Thyroid gland (tissue), 4 donors: ENCODE measurements around the gene MYL12B.

ENCODE experiments used
- CTCF ChIP-seq, 6 experiments: fragments of 200-600 bp in 3 of 6; fragments of 450-650 bp in 3 of 6; sonication (generic) in 3 of 6; IDR thresholded peaks; one replicate each; pipeline ENCODE4 v1.5.1; 2016 to 2019; ENCODE audit warnings: antibody characterized with exemption in 6 of 6, mild to moderate bottlenecking in 2 of 6, inconsistent platforms in 1 of 6, moderate library complexity in 1 of 6
- POLR2A ChIP-seq, 2 donors: fragments of 450-650 bp; IDR thresholded peaks; one replicate each; pipeline ENCODE4 v1.6.1; 2017; ENCODE audit warnings: antibody characterized with exemption in 2 of 2, mild to moderate bottlenecking in 2 of 2, moderate library complexity in 1 of 2

GRCh38 chr18:3221496-3221895, 40.4 kb upstream of the MYL12B start:
- TF ChIP-seq CTCF (IDR thresholded peaks at IDR 0.05) (no peak), POLR2A (IDR thresholded peaks at IDR 0.05) (no peak)
